H1 (cell line): ENCODE data around the gene SLC15A4.

Experiments
- CHD2 ChIP-seq: IDR thresholded peaks from 2 replicates; pipeline ENCODE4 v1.6.1; 2012; ENCODE audit warnings: low read length, improper control_type of control experiment
- CTCF ChIP-seq, 3 experiments: IDR thresholded peaks; 1 replicate in 2 of 3; 2 replicates in 1 of 3; pipeline versions ENCODE4 v1.5.1 to v1.6.1; 2011; ENCODE audit warnings: low read length in 3 of 3, mild to moderate bottlenecking in 3 of 3, inconsistent platforms in 2 of 3, low read depth in 1 of 3, moderate library complexity in 1 of 3; ENCODE audit not compliant: insufficient read depth in 1 of 3; ENCODE audit errors: control extremely low read depth in 1 of 3
- EP300 ChIP-seq, 2 experiments: IDR thresholded peaks; 1 replicate in 1 of 2; 2 replicates in 1 of 2; pipeline ENCODE4 v1.6.1; 2011 to 2012; ENCODE audit warnings: low read depth in 2 of 2, low read length in 2 of 2, mild to moderate bottlenecking in 2 of 2, borderline replicate concordance in 1 of 2, inconsistent platforms in 1 of 2, moderate library complexity in 1 of 2
- EZH2 ChIP-seq: fragments of 200-600 bp; sonication (generic); IDR thresholded peaks from 2 replicates; pipeline ENCODE4 v1.7.1; 2012; ENCODE audit warnings: low read depth, mild to moderate bottlenecking, moderate library complexity, low read length, inconsistent platforms; ENCODE audit not compliant: severe bottlenecking
- POLR2AphosphoS5 ChIP-seq: IDR thresholded peaks from 2 replicates; pipeline ENCODE4 v1.6.1; 2011; ENCODE audit warnings: low read depth, low read length
- SP1 ChIP-seq: IDR thresholded peaks from 2 replicates; pipeline ENCODE4 v1.6.1; 2011; ENCODE audit warnings: low read depth, low read length
- SP2 ChIP-seq: IDR thresholded peaks from 2 replicates; pipeline ENCODE4 v1.6.1; 2012; ENCODE audit warnings: mild to moderate bottlenecking, low read length, inconsistent platforms
- TAF1 ChIP-seq: IDR thresholded peaks from 2 replicates; pipeline ENCODE4 v1.6.1; 2011; ENCODE audit warnings: mild to moderate bottlenecking, low read depth, low read length
- TAF7 ChIP-seq: optimal IDR thresholded peaks from 2 replicates; pipeline ENCODE3; 2011; ENCODE audit warnings: low read depth, mild to moderate bottlenecking, inconsistent platforms, low read length, moderate library complexity, borderline replicate concordance
- TCF12 ChIP-seq: IDR thresholded peaks from 2 replicates; pipeline ENCODE4 v1.6.1; 2011; ENCODE audit warnings: low read depth, mild to moderate bottlenecking, low read length
- USF2 ChIP-seq: IDR thresholded peaks from 2 replicates; pipeline ENCODE4 v1.6.1; 2011; ENCODE audit warnings: low read length, improper control_type of control experiment
- YY1 ChIP-seq: IDR thresholded peaks from 2 replicates; pipeline ENCODE4 v1.6.1; 2011; ENCODE audit warnings: low read depth, mild to moderate bottlenecking, low read length
- ZNF274 ChIP-seq: IDR thresholded peaks from 2 replicates; pipeline ENCODE4 v1.7.0; 2012; ENCODE audit warnings: low read length, borderline replicate concordance; ENCODE audit errors: extremely low read depth
- TF ChIP-seq, protein P1 (sequence below): IDR thresholded peaks from 2 replicates; pipeline ENCODE4 v1.6.1; 2012; ENCODE audit warnings: inconsistent platforms

DNA sequence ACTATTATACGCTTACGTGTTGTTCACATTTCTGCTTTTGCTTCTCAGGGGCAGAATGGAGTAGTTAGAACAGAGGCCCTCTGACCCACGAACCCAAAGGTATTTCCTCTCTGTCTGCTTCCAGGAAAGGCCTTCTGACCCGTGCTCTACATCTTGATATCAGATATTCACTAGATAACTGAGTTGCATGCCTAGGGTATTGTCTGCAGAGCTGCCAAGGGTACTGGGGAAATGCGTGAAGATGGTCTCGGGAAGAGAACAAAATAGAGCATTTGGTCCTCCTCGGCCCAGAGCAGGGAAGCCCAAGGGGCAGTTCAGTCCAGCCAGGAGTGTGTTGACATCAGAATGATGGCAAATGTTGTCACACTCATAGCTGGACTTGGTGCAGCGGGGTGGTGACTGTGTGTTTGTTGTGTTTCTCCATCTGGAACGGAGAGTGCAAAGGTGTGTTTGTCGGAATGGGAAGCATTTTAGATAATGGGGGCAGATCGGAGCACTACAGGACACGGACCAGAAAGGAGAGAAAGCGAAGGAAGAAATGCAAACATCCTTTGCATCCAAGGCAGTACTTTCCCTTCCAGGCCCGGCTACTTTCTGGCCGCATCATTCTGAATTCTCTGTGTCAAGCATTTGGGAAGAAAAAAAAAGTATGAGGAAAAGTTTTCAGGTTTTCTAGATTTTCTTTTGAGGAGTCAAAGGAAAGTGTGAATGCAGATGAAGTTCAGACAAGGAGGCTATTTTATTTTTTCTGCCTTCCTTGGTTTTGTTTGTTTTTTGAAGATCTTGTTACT is 37.7 kb upstream of the SLC15A4 start:
- TF ChIP-seq CTCF (IDR thresholded peaks at IDR 0.05; ENCODE audit: control extremely low read depth in 1 of 3, insufficient read depth in 1 of 3, low read depth in 1 of 3, low read length in 3 of 3), result no peak
- TF ChIP-seq POLR2AphosphoS5, result no peak
- TF ChIP-seq, protein P1, sequence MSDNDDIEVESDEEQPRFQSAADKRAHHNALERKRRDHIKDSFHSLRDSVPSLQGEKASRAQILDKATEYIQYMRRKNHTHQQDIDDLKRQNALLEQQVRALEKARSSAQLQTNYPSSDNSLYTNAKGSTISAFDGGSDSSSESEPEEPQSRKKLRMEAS, result no peak
- no peak for TF ChIP-seq YY1
- no peak for TF ChIP-seq EZH2
- TF ChIP-seq TCF12, result no peak
- no peak for TF ChIP-seq ZNF274
- no peak for TF ChIP-seq EP300 (IDR thresholded peaks at IDR 0.05; ENCODE audit: borderline replicate concordance in 1 of 2, low read depth in 2 of 2, low read length in 2 of 2)
- TF ChIP-seq SP2, result no peak
- no peak for TF ChIP-seq CHD2
- TF ChIP-seq TAF7, result no peak
- TF ChIP-seq TAF1, result no peak
- TF ChIP-seq SP1, result no peak
- no peak for TF ChIP-seq USF2
